Breast epithelium (tissue), 4 donors: ENCODE measurements around the gene HIP1. TPM values are rescaled to one million over a fixed set of nuclear protein-coding genes. Genes with fewer than 3 reads are reported as not detected.
A peak's percentile ranks its signal among the peaks of the same experiment; 100 is the strongest.
"Not testable (repeated sequence)": the region's sequence is repeated elsewhere in the genome, so short reads cannot be mapped to it uniquely, and the experiment has no call there.

Experiments
- DNase-seq, 2 donors: peaks; one replicate each; pipeline ENCODE4 v3.0.0-alpha.2; 2019; ENCODE audit warnings: low spot score in 2 of 2
- H3K27ac ChIP-seq, 2 donors: fragments of 200-600 bp; sonication (generic) in 1 of 2; one replicate each; pipeline ENCODE4 v1.5.1; 2016 to 2019; ENCODE audit warnings: mild to moderate bottlenecking in 1 of 2
- H3K27me3 ChIP-seq, 2 donors: fragments of 200-600 bp; sonication (generic) in 1 of 2; one replicate each; pipeline versions ENCODE4 v1.5.1 to v1.6.0; 2017 to 2019; ENCODE audit warnings: control low read depth in 1 of 2, mild to moderate bottlenecking in 1 of 2
- H3K36me3 ChIP-seq: fragments of 200-600 bp; one replicate; pipeline ENCODE4 v1.5.1; 2019
- H3K4me1 ChIP-seq, 2 donors: fragments of 200-600 bp; sonication (generic); one replicate each; pipeline ENCODE4 v1.5.1; 2016 to 2019; ENCODE audit warnings: control low read depth in 1 of 2
- H3K4me3 ChIP-seq, 3 donors: fragments of 200-600 bp; sonication (generic); 1 replicate in 2 of 3; 2 replicates in 1 of 3; pipeline ENCODE4 v1.5.1; 2016 to 2019; ENCODE audit warnings: mild to moderate bottlenecking in 3 of 3, moderate library complexity in 2 of 3
- H3K9me3 ChIP-seq, 2 donors: fragments of 200-600 bp; sonication (generic) in 1 of 2; one replicate each; pipeline ENCODE4 v1.5.1; 2016 to 2019; ENCODE audit warnings: control low read depth in 1 of 2
- CTCF ChIP-seq, 3 donors: fragments of 450-650 bp; IDR thresholded peaks; one replicate each; pipeline ENCODE4 v1.5.1; 2016 to 2017; ENCODE audit warnings: antibody characterized with exemption in 3 of 3, mild to moderate bottlenecking in 3 of 3, moderate library complexity in 3 of 3
- POLR2A ChIP-seq: fragments of 450-650 bp; IDR thresholded peaks from one replicate; pipeline ENCODE4 v1.6.1; 2016; ENCODE audit warnings: antibody characterized with exemption, mild to moderate bottlenecking, moderate library complexity
- POLR2AphosphoS5 ChIP-seq, 3 donors: sonication (generic); formaldehyde crosslinking; IDR thresholded peaks; one replicate each; pipeline ENCODE4 v1.6.1; 2017; ENCODE audit warnings: antibody characterized with exemption in 3 of 3
- intact Hi-C: fragments of 100-400 bp; cut with DNase I; formaldehyde crosslinking; loops from one replicate; pipeline ENCODE4 v1.15.1; 2023; ENCODE audit warnings: low total_unique reads
- total RNA-seq, 3 donors: library from RNA; depleted of rRNA; stranded (reverse); fragments of >200 nt; gene quantifications; one replicate each; pipeline ENCODE4 v1.1.0, GENCODE V29; 2016

The HIP1 gene
- total RNA-seq, 3 donors from 2014 or later = 20.6 to 24.6 (median 23.8) TPM

- H3K4me1 ChIP-seq = peaks cover 0 to 3% of the 10 kb centered on the region in 2 donors
- H3K9me3 ChIP-seq = no peaks in the 10 kb centered on the region
- no peak overlapping the region for H3K27ac ChIP-seq
- no peak for TF ChIP-seq POLR2A
- TF ChIP-seq POLR2AphosphoS5 (IDR thresholded peaks at IDR 0.05) = no peak
- no peak for TF ChIP-seq CTCF (IDR thresholded peaks at IDR 0.05)
- H3K4me3 ChIP-seq = no peak overlapping the region
- no peak for DNase-seq
- no peaks in the 10 kb centered on the region for H3K36me3 ChIP-seq
- H3K27me3 ChIP-seq = no peaks in the 10 kb centered on the region
- intact Hi-C loops = no loop called here
Observed at GRCh38 chr7:75616421-75617167, 122.1 kb downstream of the HIP1 start.

GRCh38 chr7:75614401-75614800, 124.3 kb downstream of the HIP1 start:
- H3K27me3 ChIP-seq = no peaks in the 10 kb centered on the region
- H3K4me1 ChIP-seq = peaks cover 0 to 3% of the 10 kb centered on the region in 2 donors
- H3K27ac ChIP-seq = no peak overlapping the region
- no peaks in the 10 kb centered on the region for H3K36me3 ChIP-seq
- no peak overlapping the region for H3K4me3 ChIP-seq
- TF ChIP-seq CTCF (IDR thresholded peaks at IDR 0.05) = no peak
- no peak for TF ChIP-seq POLR2A
- no peak for TF ChIP-seq POLR2AphosphoS5 (IDR thresholded peaks at IDR 0.05)
- no peak for DNase-seq
- H3K9me3 ChIP-seq = no peaks in the 10 kb centered on the region
- intact Hi-C loops = no loop called here

GRCh38 chr7:75613351-75613750, 125.4 kb downstream of the HIP1 start:
- intact Hi-C loops = no loop called here
- Histone ChIP-seq H3K27ac (no peak overlapping the region), H3K4me3 (no peak overlapping the region), H3K9me3 (no peaks in the 10 kb centered on the region), H3K4me1 (peaks cover 0 to 3% of the 10 kb centered on the region in 2 donors), H3K36me3 (no peaks in the 10 kb centered on the region), H3K27me3 (no peaks in the 10 kb centered on the region)
- DNase-seq = no peak
- TF ChIP-seq CTCF (IDR thresholded peaks at IDR 0.05) (no peak), POLR2A (no peak), POLR2AphosphoS5 (IDR thresholded peaks at IDR 0.05) (no peak)

DNA sequence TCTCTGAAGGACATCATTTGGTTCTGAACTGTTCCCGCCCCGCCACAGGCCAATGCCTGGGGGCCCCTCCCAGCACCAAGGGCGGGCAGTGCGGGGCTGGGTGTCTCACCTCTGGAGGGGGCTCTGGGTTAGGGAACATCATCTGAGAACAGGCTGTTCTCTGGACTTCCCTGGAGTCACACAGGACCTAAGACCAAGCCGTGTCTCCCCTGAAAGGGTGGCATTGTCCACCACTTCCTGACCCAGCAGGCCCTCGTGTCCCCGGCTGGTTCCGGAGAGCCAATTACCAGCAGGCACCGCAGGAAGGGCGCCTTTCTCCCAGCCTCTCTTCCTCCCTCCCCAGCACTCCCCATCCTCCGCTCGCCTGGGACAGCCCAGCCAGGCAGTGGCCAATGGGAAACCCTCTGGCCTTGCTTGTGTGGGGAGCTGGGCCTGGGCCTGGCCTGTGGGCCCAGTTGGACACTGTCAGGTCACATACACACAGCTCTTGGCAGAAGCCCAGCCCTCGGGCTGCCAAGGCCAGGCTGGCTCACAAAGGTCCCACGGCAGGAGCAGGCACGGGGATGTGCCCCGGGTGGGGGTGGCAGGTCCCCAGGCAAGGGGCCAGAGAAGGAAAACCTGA, 127.1 kb downstream of the HIP1 start:
- peak overlapping the region in 2 of 3 donors; percentile 35 to 58 for H3K4me3 ChIP-seq
- peaks cover 0 to 3% of the 10 kb centered on the region in 2 donors for H3K4me1 ChIP-seq
- peak overlapping the region; percentile 46 to 89 for H3K27ac ChIP-seq
- no peaks in the 10 kb centered on the region for H3K9me3 ChIP-seq
- DNase-seq = peak; percentile 57 to 87
- TF ChIP-seq CTCF (IDR thresholded peaks at IDR 0.05) (no peak), POLR2AphosphoS5 (IDR thresholded peaks at IDR 0.05) (peak; percentile 28 to 43 (median 34)), POLR2A (no peak)
- intact Hi-C loops = no loop called here
- H3K36me3 ChIP-seq = no peaks in the 10 kb centered on the region
- H3K27me3 ChIP-seq = no peaks in the 10 kb centered on the region

DNA sequence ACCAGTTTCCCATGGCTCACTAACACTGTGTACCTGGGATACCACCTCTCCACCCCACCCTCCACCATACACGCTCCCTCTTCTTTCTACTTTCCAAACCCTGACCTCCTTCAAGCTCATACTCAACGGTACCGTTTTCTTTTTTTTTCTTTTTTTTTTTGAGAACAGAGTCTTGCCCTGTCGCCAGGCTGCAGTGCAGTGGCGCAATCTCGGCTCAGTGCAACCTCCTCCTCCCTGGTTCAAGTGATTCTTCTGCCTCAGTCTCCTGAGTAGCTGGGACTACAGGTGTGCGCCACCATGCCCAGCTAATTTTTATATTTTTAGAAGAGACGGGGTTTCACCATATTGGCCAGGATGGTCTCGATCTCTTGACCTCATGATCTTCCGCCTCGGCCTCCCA, 129.3 kb downstream of the HIP1 start:
- H3K27me3 ChIP-seq, H3K9me3 ChIP-seq, DNase-seq, H3K4me3 ChIP-seq, H3K4me1 ChIP-seq, intact Hi-C loops, H3K36me3 ChIP-seq, H3K27ac ChIP-seq: not testable (repeated sequence)
